ENCODE measurements around the gene PARN.

Gene PARN

GRCh38 chr16:14496047-14496770 is 133.9 kb downstream of the PARN start:
- no peak for DNase-seq

GRCh38 chr16:14495213-14496046 is 134.6 kb downstream of the PARN start:
- DNase-seq, result no peak

- DNase-seq, result no peak
Observed at GRCh38 chr16:14494396-14494966, 135.6 kb downstream of the PARN start.

DNA sequence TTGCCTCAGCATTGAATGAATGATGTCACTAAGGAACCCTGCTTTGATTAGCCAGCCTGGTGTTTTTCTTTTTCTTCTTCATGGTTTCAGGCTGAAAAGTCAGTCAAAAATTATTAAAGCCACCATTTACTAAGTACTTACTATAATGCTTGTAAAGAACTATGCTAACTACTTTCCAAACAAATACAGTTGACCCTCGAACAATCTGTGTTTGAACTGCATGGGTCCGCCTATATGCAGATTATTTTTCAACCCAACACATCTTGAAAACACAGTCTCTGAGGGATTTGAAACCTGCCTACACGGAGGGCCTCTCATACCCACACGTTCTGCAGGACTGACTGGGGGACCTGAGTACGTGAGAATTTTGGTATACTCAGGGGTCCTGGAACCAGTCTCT is 136.3 kb downstream of the PARN start:
- DNase-seq, result no peak

DNA sequence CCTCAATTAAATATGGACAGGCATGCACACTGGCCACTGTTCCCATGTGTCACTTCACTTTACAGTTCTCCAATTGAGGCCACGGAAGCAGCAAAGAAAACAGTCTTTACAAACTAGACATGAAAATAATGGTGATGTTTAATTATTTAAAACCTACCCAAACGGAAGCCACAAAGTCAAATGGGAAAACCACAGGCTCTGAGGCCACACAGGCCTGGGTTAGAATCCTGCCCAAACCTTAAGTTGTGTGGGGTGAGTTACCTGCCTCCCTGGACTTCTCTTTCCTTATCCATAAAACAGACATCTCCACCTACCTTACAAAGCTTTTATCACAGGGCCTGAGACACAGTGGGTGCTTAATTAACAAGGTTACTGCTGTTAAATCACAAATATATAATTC is 137.4 kb downstream of the PARN start:
- no peak for DNase-seq

DNA sequence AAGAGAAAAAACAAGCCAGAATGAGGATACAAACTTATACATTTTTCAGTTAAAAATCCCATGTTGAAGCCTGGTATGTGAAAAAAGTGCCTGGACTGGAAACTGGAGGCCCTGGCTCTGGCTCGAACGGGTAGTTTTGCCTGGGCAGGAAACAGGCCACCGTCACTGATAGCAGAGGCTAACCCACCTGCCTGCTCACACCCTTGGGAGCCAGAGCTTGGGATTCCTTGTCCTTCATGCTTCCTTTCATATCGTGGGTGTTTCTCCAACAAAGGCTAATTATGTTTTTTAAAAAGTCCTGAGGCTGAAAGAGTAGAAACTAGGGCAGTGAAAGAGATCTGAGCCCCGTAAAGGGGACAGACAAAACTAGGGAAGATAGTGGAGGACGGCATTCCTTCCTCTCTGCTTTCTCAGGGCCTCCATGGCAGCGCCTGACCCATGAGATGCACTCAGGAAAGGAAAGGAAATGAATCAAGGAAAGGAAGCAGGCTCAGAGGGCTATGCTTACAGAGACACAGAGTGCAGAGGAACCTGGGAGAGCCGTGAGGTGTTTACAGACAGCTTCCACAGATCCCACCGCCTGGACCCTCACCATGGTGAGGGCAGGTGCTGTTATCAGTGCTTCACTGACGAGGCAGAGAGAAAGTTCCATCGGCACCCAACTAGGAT is 138.1 kb downstream of the PARN start:
- no peak for DNase-seq

DNA sequence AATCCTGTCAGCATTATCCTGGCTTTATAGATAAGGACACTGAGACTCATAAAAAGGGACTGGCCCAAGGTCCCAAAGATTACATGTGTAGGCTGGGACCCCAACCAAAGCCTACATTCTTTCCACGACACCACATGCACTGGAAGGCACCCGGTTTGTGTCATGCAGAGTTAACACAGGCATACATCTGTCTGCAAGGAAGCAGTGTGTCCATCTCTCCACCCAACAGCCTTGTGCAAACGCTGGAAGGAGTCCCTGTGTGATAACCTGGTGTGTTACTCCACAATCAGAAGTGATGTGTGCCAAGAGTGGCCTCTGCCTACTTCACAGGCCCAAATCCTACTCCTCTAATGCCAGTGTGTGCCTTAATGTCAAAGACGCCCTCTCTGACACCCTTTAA is 139.8 kb downstream of the PARN start:
- no peak for DNase-seq

DNA sequence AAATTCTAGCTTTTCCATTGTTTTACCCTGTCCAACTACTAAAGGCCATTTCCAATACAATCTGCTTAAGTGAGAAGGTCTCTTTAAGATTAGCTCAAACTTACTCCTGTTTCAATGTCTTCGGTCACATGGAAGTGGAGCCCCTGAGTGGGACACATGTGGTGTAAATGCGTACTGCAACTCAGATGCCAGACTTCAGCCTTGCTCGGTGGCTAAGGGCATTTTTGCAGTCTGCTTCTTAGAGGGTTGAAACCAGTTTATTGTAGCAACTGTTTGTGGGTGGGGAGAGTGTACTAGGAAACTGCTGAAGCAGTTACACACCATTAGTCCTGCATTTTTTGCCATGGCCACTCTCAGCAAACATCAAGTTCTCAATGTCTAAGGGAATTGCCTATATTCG is 140.6 kb downstream of the PARN start:
- DNase-seq, result no peak

DNA sequence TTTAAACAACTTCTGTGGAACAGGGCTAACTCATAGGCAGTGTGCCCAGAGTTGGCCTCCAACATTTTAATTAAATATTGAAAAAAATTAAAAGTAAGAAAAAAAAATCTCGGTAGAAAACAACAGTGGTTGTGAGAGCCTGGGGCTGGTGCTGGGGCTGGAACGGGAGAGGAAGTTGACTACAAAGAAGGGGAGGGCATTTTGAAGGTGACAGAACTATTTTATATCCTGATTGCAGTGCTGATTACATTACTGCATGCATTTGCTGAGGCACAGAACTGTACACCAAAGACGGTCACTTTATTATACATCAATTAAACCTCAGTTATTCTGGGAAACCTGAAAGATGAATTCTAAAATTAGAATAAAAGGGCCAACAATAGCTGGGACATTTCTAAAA is 142.5 kb downstream of the PARN start:
- no peak for DNase-seq

DNA sequence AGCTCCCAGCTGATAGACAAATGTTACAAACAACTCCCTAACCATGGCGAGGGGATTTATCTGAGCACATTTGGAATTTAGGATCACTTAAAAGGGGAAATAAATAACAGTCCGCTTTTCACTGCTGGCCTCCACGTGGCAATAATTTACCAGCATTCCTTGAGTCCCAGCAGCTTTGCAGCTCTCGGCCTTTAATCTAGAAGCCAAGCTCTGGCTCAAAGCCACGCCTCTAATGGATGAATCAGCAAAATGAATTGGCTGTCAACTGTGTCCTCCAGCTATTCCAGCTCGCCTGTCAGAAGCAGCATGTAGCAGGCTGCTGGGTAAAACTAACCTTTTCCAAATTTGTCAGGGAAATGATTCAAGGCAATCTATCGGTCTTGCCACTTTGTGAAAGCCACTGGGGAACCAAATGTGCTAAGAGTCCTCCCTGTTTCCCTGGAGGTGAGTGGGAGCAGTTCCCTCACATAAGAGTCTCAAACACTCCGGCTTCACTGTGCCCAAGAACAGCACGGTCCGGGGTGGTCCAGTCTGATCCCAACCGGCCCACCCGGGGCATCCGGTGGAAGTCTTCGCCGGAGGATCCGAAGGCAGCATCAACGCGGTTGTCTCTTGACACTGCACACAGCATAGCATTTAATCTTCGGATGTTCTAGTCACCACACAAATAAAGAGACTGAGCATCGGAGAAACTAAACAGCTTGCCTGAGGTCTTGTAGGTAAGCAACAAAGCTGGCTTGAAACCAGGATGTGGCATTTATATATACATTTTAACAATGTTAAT is 143.3 kb downstream of the PARN start:
- DNase-seq, result no peak

GRCh38 chr16:14485811-14486519 is 144.1 kb downstream of the PARN start:
- no peak for DNase-seq

- no peak for DNase-seq
Observed at GRCh38 chr16:14485121-14485551, 144.9 kb downstream of the PARN start.

DNA sequence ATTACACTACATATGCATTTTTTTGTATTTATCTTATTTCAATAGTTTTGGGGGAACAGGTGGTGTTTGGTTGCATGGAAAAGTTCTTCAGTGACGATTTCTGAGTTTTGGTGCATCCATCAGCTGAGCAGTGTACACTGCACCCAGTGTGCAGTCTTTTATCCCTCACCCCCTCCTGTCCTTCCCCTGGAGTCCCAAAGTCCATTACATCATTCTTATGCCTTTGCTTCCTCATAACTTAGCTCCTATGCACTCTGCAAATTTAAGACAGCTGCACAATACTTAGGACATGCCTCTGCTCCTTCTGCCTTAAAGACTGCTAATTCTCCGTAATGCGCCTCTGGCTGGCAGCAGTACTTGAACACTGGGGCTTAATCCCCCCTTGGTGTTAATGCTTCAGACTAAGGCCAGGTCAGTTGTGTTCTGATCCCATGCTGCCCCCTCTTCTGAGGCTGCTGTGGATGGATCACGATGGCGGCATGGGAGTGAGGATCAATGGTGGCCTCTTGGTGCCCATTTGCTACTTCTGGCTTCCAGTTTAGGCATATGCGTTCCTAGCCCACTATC is 146.2 kb downstream of the PARN start:
- DNase-seq, result no peak

DNA sequence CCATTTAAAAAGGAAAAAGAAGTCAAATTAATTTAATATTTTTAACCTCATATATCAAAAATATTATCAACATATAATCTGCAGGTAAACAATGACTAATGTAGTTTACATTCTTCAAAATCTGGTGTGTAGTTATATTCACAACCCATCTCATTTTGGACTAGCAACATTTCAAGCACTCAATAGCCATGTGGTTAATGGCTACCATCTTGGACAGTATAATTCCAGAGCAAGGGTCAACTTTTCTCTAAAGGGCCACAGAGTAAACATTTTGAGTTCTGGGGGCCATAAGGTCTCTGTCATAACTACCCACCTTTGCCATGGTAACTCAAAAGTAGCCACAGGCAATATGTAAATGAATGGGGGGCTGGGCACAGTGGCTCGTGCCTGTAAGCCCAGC is 153.9 kb downstream of the PARN start:
- DNase-seq, result no peak

DNA sequence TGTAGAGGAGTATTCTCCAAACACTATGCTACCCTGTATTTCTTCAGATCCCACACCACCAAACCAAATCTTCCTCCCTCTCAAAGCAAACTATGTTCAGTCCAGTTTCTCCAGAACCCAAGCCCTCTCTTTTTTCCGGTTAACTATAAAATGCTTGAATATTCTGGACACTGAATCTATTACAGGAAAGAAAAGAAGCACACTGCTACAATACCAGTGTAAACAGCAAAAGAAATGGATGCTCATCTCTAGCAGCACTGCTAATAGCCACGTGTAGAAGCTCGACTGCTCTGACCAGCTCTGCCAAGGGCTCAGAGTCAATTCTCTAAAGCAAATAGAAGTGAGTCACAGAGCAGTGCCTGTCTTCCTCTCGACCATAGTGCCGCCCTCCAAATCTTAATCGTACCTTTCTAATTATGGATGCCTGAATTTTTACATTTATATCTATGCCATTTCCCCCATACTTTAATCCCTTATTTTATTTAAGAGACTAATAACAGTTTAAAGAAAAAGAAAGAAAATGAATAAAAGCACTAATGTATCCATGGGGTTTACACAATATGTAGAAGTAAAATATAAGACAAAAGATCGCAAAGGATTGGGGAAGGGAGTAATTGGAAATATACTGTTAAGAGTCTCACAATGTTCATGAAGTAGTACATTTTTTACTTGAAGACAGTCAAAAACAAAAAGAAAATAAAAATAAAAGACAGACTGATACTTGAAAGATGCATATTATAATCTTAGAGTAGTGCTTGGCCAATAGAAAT is 154.5 kb downstream of the PARN start:
- DNase-seq, result no peak

DNA sequence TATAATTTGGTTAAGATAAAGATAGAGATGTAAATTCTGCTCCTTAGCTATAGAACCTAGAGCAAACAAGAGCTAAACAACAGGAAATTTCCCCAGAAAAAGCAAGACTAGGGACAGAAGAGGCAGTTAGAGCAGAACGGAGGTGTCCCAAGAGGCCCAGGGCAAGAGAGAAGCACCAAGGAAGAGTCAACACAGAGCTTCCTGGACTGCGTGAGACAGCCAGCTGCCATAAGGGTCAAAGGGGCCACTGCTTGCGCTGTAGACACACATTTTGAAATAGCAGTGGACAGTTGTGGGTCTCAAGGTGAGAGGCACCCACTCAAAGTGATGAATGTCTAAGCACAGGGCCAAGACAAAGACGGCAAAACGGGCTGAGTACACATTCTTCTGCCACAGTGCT is 156.6 kb downstream of the PARN start:
- DNase-seq, result no peak

GRCh38 chr16:14472357-14472756 is 157.7 kb downstream of the PARN start:
- no peak for DNase-seq

DNA sequence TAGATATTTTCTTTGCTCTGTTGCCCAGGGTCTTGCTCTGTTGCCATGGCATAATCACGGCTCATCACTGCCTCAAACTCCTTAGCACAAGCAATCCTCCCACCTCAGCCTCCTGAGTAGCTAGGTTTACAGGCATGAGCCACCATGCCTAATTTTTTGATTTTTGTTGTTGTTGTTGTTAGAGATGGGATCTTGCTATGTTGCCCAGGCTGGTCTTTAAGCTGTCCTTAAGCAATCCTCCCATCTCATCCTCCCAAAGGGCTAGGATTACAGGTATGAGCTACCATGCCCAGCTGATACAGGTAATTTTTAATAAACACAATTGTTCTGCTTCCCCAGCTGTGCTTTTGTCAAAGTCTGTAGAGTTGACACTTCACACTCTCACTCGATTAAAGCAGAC is 159.3 kb downstream of the PARN start:
- DNase-seq, result no peak

DNA sequence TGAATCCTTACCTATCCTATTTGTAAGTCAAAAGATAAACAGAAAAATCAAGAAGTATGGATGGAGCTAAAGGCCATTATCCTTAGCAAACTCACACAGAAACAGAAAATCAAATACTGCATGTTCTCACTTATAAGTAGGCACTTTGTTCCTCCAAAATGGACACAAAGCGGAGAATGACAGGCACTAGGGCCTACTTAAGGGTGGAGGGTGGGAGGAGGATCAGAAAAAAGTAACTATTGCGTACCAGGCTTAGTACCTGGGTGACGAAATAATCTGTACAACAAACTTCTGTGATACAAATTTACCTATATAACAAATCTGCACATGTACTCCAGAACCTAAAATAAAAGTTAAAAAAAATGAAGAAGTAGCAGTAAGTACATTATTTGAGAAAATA is 164.3 kb downstream of the PARN start:
- DNase-seq, result no peak

GRCh38 chr16:14464796-14465195 is 165.3 kb downstream of the PARN start:
- DNase-seq, result no peak

- no peak for DNase-seq
Observed at GRCh38 chr16:14464192-14464591, 165.9 kb downstream of the PARN start.

Measured in CD4-positive, alpha-beta T cell treated with Interleukin-1 beta for 1 hour (primary cell).